Measurements from ENCODE around the gene RAB8B.
"Not testable (repeated sequence)": the region's sequence is repeated elsewhere in the genome, so short reads cannot be mapped to it uniquely, and the experiment has no call there.

Gene RAB8B

GRCh38 chr15:63210151-63211091 lies 21.0 kb downstream of the RAB8B start:
- DNase-seq: no peak

- no peak for DNase-seq
Observed at GRCh38 chr15:63211092-63211490, 21.7 kb downstream of the RAB8B start.

GRCh38 chr15:63211549-63211948 lies 22.1 kb downstream of the RAB8B start:
- no peak for DNase-seq

- DNase-seq: peak; percentile 78
Observed at GRCh38 chr15:63212050-63213004, 22.9 kb downstream of the RAB8B start.

- DNase-seq: no peak
Observed at GRCh38 chr15:63218100-63218808, 28.8 kb downstream of the RAB8B start.

- DNase-seq: no peak
Observed at GRCh38 chr15:63219196-63219710, 29.8 kb downstream of the RAB8B start.

GRCh38 chr15:63221346-63221745 lies 31.9 kb downstream of the RAB8B start:
- DNase-seq: no peak

GRCh38 chr15:63223463-63223862 lies 34.1 kb downstream of the RAB8B start:
- no peak for DNase-seq

- no peak for DNase-seq
Observed at GRCh38 chr15:63225381-63225780, 36.0 kb downstream of the RAB8B start.

- DNase-seq: no peak
Observed at GRCh38 chr15:63226155-63226883, 36.9 kb downstream of the RAB8B start.

GRCh38 chr15:63226966-63227401 lies 37.6 kb downstream of the RAB8B start:
- no peak for DNase-seq

- no peak for DNase-seq
Observed at GRCh38 chr15:63227689-63228088, 38.3 kb downstream of the RAB8B start.

- DNase-seq: no peak
Observed at GRCh38 chr15:63231206-63231605, 41.8 kb downstream of the RAB8B start.

GRCh38 chr15:63231706-63232105 lies 42.3 kb downstream of the RAB8B start:
- peak; percentile 41 for DNase-seq

- DNase-seq: no peak
Observed at GRCh38 chr15:63232405-63232804, 43.0 kb downstream of the RAB8B start.

- DNase-seq: no peak
Observed at GRCh38 chr15:63232943-63233342, 43.5 kb downstream of the RAB8B start.

- DNase-seq: no peak
Observed at GRCh38 chr15:63233667-63234423, 44.4 kb downstream of the RAB8B start.

GRCh38 chr15:63234451-63234870 lies 45.1 kb downstream of the RAB8B start:
- DNase-seq: no peak

GRCh38 chr15:63236272-63236671 lies 46.9 kb downstream of the RAB8B start:
- no peak for DNase-seq

- not testable (repeated sequence) for DNase-seq
Observed at GRCh38 chr15:63237086-63237485, 47.7 kb downstream of the RAB8B start.

GRCh38 chr15:63238171-63238570 lies 48.8 kb downstream of the RAB8B start:
- DNase-seq: no peak
